HepG2 (cell line): ENCODE measurements around the gene KIF1C. TPM values are rescaled to one million over a fixed set of nuclear protein-coding genes. Genes with fewer than 3 reads are reported as not detected.

Experiments used
- CREM ChIP-seq, 2 experiments: sonication (generic) in 1 of 2; formaldehyde crosslinking in 1 of 2; IDR thresholded peaks; 2 replicates each; pipeline versions ENCODE4 v1.4.0 to v1.6.1; 2016 to 2020; ENCODE audit warnings: antibody characterized with exemption in 1 of 2, mild to moderate bottlenecking in 1 of 2, missing genetic modification reagents in 1 of 2
- MXI1 ChIP-seq: IDR thresholded peaks from 3 replicates; pipeline ENCODE4 v1.6.1; 2012; ENCODE audit warnings: low read depth, low read length, inconsistent platforms, borderline replicate concordance
- NR3C1 ChIP-seq: sonication (generic); formaldehyde crosslinking; IDR thresholded peaks from 2 replicates; pipeline ENCODE4 v1.4.0; 2020; ENCODE audit warnings: missing genetic modification reagents
- SALL1 ChIP-seq: sonication (generic); formaldehyde crosslinking; IDR thresholded peaks from 2 replicates; pipeline ENCODE4 v1.8.0; 2022; ENCODE audit warnings: mild to moderate bottlenecking, missing genetic modification reagents
- SATB2 ChIP-seq: sonication (generic); formaldehyde crosslinking; IDR thresholded peaks from 2 replicates; pipeline ENCODE4 v1.5.0; 2020; ENCODE audit warnings: missing genetic modification reagents
- ZMYM2 ChIP-seq: sonication (generic); formaldehyde crosslinking; IDR thresholded peaks from 2 replicates; pipeline ENCODE4 v1.8.0; 2022; ENCODE audit warnings: mild to moderate bottlenecking, missing genetic modification reagents
- ZMYM3 ChIP-seq: sonication (generic); formaldehyde crosslinking; IDR thresholded peaks from 2 replicates; pipeline ENCODE4 v1.5.1; 2020; ENCODE audit warnings: mild to moderate bottlenecking, missing genetic modification reagents
- ZNF292 ChIP-seq: sonication (generic); formaldehyde crosslinking; IDR thresholded peaks from 2 replicates; pipeline ENCODE4 v1.8.1; 2022; ENCODE audit warnings: mild to moderate bottlenecking, low read depth, missing genetic modification reagents, borderline replicate concordance
- ZNF318 ChIP-seq: sonication (generic); formaldehyde crosslinking; IDR thresholded peaks from 2 replicates; pipeline ENCODE4 v1.4.0; 2020; ENCODE audit warnings: mild to moderate bottlenecking, missing genetic modification reagents
- ZNF354B ChIP-seq: sonication (generic); formaldehyde crosslinking; IDR thresholded peaks from 2 replicates; pipeline ENCODE4 v1.8.0; 2022; ENCODE audit warnings: mild to moderate bottlenecking, missing genetic modification reagents
- ZNF563 ChIP-seq: sonication (generic); formaldehyde crosslinking; IDR thresholded peaks from 2 replicates; pipeline ENCODE4 v1.8.0; 2022; ENCODE audit warnings: mild to moderate bottlenecking, moderate library complexity, missing genetic modification reagents
- ZNF580 ChIP-seq: IDR thresholded peaks from 2 replicates; pipeline ENCODE4 v1.6.1; 2016; ENCODE audit warnings: low read depth, borderline replicate concordance
- ZNF709 ChIP-seq: sonication (generic); formaldehyde crosslinking; IDR thresholded peaks from 2 replicates; pipeline ENCODE4 v1.5.0; 2020; ENCODE audit warnings: mild to moderate bottlenecking, missing genetic modification reagents
- ZSCAN29 ChIP-seq: sonication (generic); formaldehyde crosslinking; conservative IDR thresholded peaks from 2 replicates; pipeline ENCODE4 v1.4.0; 2020; ENCODE audit warnings: mild to moderate bottlenecking, missing genetic modification reagents
- polyA plus RNA-seq, 8 experiments: library from polyadenylated mRNA; depleted of rRNA in 3 of 8; stranded (reverse) in 7 of 8; unstranded in 1 of 8; fragments of >200 nt; fragmentation: Illumina TruSeq in 4 of 8; extraction: Trizol in 4 of 8; gene quantifications; 2 replicates each; pipeline versions ENCODE4 v1.2.1 to v1.2.3, GENCODE V29; 2011 to 2016; ENCODE audit warnings: low read depth in 4 of 8, missing spikeins in 1 of 8, mixed read lengths in 1 of 8; ENCODE audit not compliant: insufficient read depth in 1 of 8
- total RNA-seq, 5 experiments: library from RNA; depleted of rRNA; stranded (reverse); fragments of >200 nt; fragmentation: Illumina TruSeq; extraction: Trizol; gene quantifications; 2 replicates each; pipeline ENCODE4 v1.2.3, GENCODE V29; 2016; ENCODE audit warnings: low read depth in 1 of 5
- TF ChIP-seq, protein P1 (sequence below): sonication (generic); formaldehyde crosslinking; IDR thresholded peaks from 2 replicates; pipeline ENCODE4 v1.8.0; 2022; ENCODE audit warnings: low read depth, missing genetic modification reagents
- TF ChIP-seq, protein P2 (sequence below): conservative IDR thresholded peaks from 2 replicates; pipeline ENCODE4 v1.6.1; 2018; ENCODE audit warnings: missing genetic modification reagents
- TF ChIP-seq, protein P3 (sequence below): IDR thresholded peaks from 2 replicates; pipeline ENCODE4 v1.6.1; 2016

The KIF1C gene
- total and polyA plus RNA-seq, 2 of the 13 experiments (the other 11 are each of a cell fraction or from before 2014, with no cell fraction given), result 70.0 to 104 TPM

GRCh38 chr17:4949321-4950074 lies 48.3 kb upstream of the KIF1C start (continued):
- TF ChIP-seq, protein P1, sequence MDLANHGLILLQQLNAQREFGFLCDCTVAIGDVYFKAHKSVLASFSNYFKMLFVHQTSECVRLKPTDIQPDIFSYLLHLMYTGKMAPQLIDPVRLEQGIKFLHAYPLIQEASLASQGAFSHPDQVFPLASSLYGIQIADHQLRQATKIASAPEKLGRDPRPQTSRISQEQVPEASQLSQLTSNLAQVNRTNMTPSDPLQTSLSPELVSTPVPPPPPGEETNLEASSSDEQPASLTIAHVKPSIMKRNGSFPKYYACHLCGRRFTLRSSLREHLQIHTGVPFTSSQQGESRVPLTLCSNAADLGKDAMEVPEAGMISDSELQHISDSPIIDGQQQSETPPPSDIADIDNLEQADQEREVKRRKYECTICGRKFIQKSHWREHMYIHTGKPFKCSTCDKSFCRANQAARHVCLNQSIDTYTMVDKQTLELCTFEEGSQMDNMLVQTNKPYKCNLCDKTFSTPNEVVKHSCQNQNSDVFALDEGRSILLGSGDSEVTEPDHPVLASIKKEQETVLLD (CRISPR knock-in tag), result no peak; the same call in 1 of the 2 replicates
- no peak for TF ChIP-seq ZNF354B (CRISPR knock-in tag)
- no peak for TF ChIP-seq CREM (IDR thresholded peaks at IDR 0.05)
- TF ChIP-seq CREM (CRISPR knock-in tag; IDR thresholded peaks at IDR 0.05), result no peak
- TF ChIP-seq ZNF580 (CRISPR knock-in tag), result no peak; the same call in 1 of the 2 replicates
- peak; percentile 67; the same call in 1 of the 3 replicates for TF ChIP-seq MXI1
- TF ChIP-seq NR3C1 (CRISPR knock-in tag), result no peak
- peak; percentile 69 for TF ChIP-seq SALL1 (CRISPR knock-in tag)
- TF ChIP-seq, protein P2, sequence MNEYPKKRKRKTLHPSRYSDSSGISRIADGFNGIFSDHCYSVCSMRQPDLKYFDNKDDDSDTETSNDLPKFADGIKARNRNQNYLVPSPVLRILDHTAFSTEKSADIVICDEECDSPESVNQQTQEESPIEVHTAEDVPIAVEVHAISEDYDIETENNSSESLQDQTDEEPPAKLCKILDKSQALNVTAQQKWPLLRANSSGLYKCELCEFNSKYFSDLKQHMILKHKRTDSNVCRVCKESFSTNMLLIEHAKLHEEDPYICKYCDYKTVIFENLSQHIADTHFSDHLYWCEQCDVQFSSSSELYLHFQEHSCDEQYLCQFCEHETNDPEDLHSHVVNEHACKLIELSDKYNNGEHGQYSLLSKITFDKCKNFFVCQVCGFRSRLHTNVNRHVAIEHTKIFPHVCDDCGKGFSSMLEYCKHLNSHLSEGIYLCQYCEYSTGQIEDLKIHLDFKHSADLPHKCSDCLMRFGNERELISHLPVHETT, result peak; percentile 77; the same call in 1 of the 2 replicates
- TF ChIP-seq, protein P3, sequence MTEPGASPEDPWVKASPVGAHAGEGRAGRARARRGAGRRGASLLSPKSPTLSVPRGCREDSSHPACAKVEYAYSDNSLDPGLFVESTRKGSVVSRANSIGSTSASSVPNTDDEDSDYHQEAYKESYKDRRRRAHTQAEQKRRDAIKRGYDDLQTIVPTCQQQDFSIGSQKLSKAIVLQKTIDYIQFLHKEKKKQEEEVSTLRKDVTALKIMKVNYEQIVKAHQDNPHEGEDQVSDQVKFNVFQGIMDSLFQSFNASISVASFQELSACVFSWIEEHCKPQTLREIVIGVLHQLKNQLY, result peak; percentile 34
- peak; percentile 89 for TF ChIP-seq ZNF563
- no peak for TF ChIP-seq ZNF318 (CRISPR knock-in tag)
- TF ChIP-seq SATB2 (CRISPR knock-in tag), result 0 out of 2 replicates have a peak, but pooled peaks have one; percentile 37
- 0 out of 2 replicates have a peak, but pooled peaks have one; percentile 61 for TF ChIP-seq ZNF709 (CRISPR knock-in tag)
- TF ChIP-seq ZMYM3 (CRISPR knock-in tag), result no peak
- TF ChIP-seq ZNF292 (CRISPR knock-in tag), result no peak
- no peak for TF ChIP-seq ZSCAN29
- 0 out of 2 replicates have a peak, but pooled peaks have one; percentile 55 for TF ChIP-seq ZMYM2 (CRISPR knock-in tag)
